Caco-2 (cell line): Measurements from ENCODE around the gene WWP2. TPM values are rescaled to one million over a fixed set of nuclear protein-coding genes. Genes with fewer than 3 reads are reported as not detected.

Source experiments
- Bru-seq: library from RNA; stranded (reverse); fragments of 400-500 nt; gene quantifications from one replicate; lab custom pipeline; 2021; lab: Mats Ljungman, UMichigan
- BruChase-seq, 2 experiments: library from RNA; stranded (reverse); fragments of 400-500 nt; gene quantifications; one replicate each; lab custom pipeline; 2021; lab: Mats Ljungman, UMichigan
- BruUV-seq: library from RNA; stranded (reverse); fragments of 400-500 nt; replicated peaks from 2 replicates; lab custom pipeline; 2021; lab: Mats Ljungman, UMichigan
- CTCF ChIA-PET: fragments of 300-600 bp; sonication (Branson Sonifier 250); formaldehyde crosslinking; loops from one replicate; lab custom pipeline; 2022; ENCODE audit warnings: antibody characterized with exemption; lab: Charles Lee
- POLR2A ChIA-PET: fragments of 300-600 bp; sonication (Branson Sonifier 250); formaldehyde crosslinking; loops from one replicate; lab custom pipeline; 2022; ENCODE audit warnings: antibody characterized with exemption; lab: Charles Lee
- DNase-seq, 2 experiments: peaks; one replicate each; pipeline versions ENCODE4 v3.0.0 to v3.0.0-alpha.2; 2020 to 2022
- H3K27me3 ChIP-seq: replicated peaks from 2 replicates; pipeline ENCODE4 v1.6.0; 2011; ENCODE audit warnings: low read length; ENCODE audit not compliant: control insufficient read depth, insufficient read depth
- H3K36me3 ChIP-seq: 2 replicates; pipeline ENCODE4 v1.5.1; 2011; ENCODE audit warnings: low read length; ENCODE audit not compliant: control insufficient read depth, insufficient read depth
- H3K4me1 ChIP-seq: fragments of 250-450 bp; sonication (Bioruptor Pico); 2 replicates; pipeline ENCODE4 v1.5.1; 2020; ENCODE audit warnings: mild to moderate bottlenecking
- H3K4me3 ChIP-seq: 2 replicates; pipeline ENCODE4 v1.5.1; 2011; ENCODE audit warnings: low read depth, mild to moderate bottlenecking, control low read depth, low read length
- H3K9me3 ChIP-seq: fragments of 250-450 bp; sonication (Bioruptor Pico); 2 replicates; pipeline ENCODE4 v1.5.1; 2020; ENCODE audit warnings: mild to moderate bottlenecking, moderate library complexity
- H3K27ac Mint-ChIP-seq: one replicate; pipeline ENCODE4 v1.8.0; 2022; ENCODE audit warnings: mixed read lengths; ENCODE audit not compliant: unreplicated experiment
- H3K27me3 Mint-ChIP-seq: one replicate; pipeline ENCODE4 v1.8.0; 2022; ENCODE audit warnings: mixed read lengths; ENCODE audit not compliant: insufficient read depth, unreplicated experiment
- H3K36me3 Mint-ChIP-seq: one replicate; pipeline ENCODE4 v1.8.0; 2022; ENCODE audit warnings: mild to moderate bottlenecking, mixed read lengths; ENCODE audit not compliant: insufficient read depth, unreplicated experiment
- H3K4me1 Mint-ChIP-seq: one replicate; pipeline ENCODE4 v1.8.0; 2022; ENCODE audit warnings: low read depth, mixed read lengths; ENCODE audit not compliant: unreplicated experiment
- H3K4me3 Mint-ChIP-seq: one replicate; pipeline ENCODE4 v1.8.0; 2022; ENCODE audit warnings: mild to moderate bottlenecking, moderate library complexity, mixed read lengths; ENCODE audit not compliant: unreplicated experiment
- H3K9me3 Mint-ChIP-seq: one replicate; pipeline ENCODE4 v1.8.0; 2022; ENCODE audit warnings: mixed read lengths; ENCODE audit not compliant: unreplicated experiment
- intact Hi-C: fragments of 100-400 bp; cut with micrococcal nuclease; formaldehyde crosslinking; loops from one replicate; pipeline ENCODE4 v1.10.0; 2022; ENCODE audit not compliant: unreplicated experiment
- long read RNA-seq: library from polyadenylated mRNA; stranded (forward); transcript quantifications from one replicate; pipeline ENCODE4 v2.0.0, GENCODE V29; 2022
- total RNA-seq: library from RNA; stranded (reverse); gene quantifications from 2 replicates; pipeline ENCODE4 v1.2.3, GENCODE V29; 2022
- TF ChIP-seq, protein P1 (sequence below), 2 experiments: fragments of 200-600 bp in 1 of 2; IDR thresholded peaks; 1 replicate in 1 of 2; 2 replicates in 1 of 2; pipeline versions ENCODE4 v1.5.1 to v1.8.0; 2011 to 2022; ENCODE audit warnings: antibody characterized with exemption in 1 of 2, control low read depth in 1 of 2, inconsistent platforms in 1 of 2, low read depth in 1 of 2, low read length in 1 of 2, mild to moderate bottlenecking in 1 of 2, moderate library complexity in 1 of 2; ENCODE audit not compliant: insufficient read depth in 1 of 2, severe bottlenecking in 1 of 2, unreplicated experiment in 1 of 2

The WWP2 gene
- total RNA-seq (39.7 and 43.9 TPM in 2 replicates), Bru-seq, nascent RNA (percentile 65 among the genes with signal in this experiment), BruChase-seq, experiment 1, labeled RNA remaining after a 2-hour chase (percentile 59 among the genes with signal in this experiment), BruChase-seq, experiment 2, labeled RNA remaining after a 6-hour chase (percentile 66 among the genes with signal in this experiment)
- long read RNA-seq, full-length matches to known transcripts = 16 of 61 reads
- long read RNA-seq, partial matches to known transcripts = 22 of 61 reads
- long read RNA-seq, other reads (novel, unspliced or antisense) = 23 of 61 reads

DNA sequence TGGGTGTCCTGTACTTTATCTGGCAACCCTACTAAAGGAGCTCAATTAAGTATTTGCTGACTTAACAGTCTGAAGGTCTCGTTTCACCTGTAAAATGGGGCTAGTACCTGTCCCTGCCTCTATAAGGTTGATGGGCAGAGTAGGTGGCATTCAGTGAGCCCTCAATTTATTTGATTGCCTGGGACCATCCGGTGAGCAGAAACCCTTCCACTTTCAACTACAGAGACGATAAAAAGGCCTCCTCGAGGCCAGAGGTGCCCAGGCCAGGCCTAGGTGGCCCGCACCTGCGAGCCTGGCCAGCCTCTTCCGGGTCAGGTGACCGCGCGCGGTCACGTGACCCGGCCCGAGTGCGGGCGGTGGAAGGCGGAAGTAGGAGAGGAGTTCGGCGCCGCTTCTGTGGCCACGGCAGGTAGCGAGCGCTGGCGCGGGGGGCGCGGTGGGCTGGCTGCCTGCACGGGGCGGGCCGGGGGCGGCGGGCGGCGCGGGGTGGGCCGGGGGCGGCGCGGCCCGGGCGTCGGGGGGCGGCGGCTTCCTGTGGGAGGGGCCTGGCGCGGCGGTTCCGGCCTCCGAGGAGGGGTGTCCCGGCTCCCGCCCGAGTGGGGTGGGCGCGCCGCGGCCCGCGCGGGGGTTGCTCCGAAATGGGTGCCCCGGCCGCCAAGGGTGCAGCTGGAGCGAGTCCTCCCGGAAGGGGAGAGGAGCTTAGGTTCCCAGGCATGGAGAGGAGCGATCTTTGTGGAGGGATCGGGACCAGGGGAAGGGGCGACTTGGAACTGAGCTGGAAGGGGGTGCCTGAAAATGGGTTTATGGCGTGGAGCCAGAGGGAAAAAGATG lies at the start of gene WWP2:
Gene WWP2 (plus strand): TSS at position 350 of the 831 bp plus-strand sequence. CDS start 24,679 bp downstream, outside the sequence.
- CTCF ChIA-PET = interaction anchor here (0.9 to 2.7 kb wide), 3 partner anchors 8 to 450 kb away, joined by 3 to 7 read pairs (median 6); partner anchors contain the start of gene NOB1
- Histone ChIP-seq H3K9me3 (no peaks in the 10 kb centered on the region), H3K36me3 (no peaks in the 10 kb centered on the region), H3K4me1 (peaks cover 10% of the 10 kb centered on the region; the same call in 1 of the 2 replicates), H3K4me3 (peak within 1 kb of the TSS; percentile 77), H3K27me3 (no peaks in the 10 kb centered on the region)
- Mint-ChIP-seq H3K4me3 (peak within 1 kb of the TSS; percentile 77), H3K36me3 (peaks cover 26% of the 10 kb centered on the region), H3K9me3 (peaks cover 8% of the 10 kb centered on the region), H3K27me3 (no peaks in the 10 kb centered on the region), H3K27ac (peak within 1 kb of the TSS; percentile 93), H3K4me1 (peaks cover 7% of the 10 kb centered on the region)
- no TSS peak for BruUV-seq
- TF ChIP-seq, protein P1, sequence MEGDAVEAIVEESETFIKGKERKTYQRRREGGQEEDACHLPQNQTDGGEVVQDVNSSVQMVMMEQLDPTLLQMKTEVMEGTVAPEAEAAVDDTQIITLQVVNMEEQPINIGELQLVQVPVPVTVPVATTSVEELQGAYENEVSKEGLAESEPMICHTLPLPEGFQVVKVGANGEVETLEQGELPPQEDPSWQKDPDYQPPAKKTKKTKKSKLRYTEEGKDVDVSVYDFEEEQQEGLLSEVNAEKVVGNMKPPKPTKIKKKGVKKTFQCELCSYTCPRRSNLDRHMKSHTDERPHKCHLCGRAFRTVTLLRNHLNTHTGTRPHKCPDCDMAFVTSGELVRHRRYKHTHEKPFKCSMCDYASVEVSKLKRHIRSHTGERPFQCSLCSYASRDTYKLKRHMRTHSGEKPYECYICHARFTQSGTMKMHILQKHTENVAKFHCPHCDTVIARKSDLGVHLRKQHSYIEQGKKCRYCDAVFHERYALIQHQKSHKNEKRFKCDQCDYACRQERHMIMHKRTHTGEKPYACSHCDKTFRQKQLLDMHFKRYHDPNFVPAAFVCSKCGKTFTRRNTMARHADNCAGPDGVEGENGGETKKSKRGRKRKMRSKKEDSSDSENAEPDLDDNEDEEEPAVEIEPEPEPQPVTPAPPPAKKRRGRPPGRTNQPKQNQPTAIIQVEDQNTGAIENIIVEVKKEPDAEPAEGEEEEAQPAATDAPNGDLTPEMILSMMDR (IDR thresholded peaks at IDR 0.05; ENCODE audit: insufficient read depth in 1 of 2, low read depth in 1 of 2, low read length in 1 of 2, severe bottlenecking in 1 of 2, unreplicated experiment in 1 of 2) = no peak
- intact Hi-C loops = no loop called here
- DNase-seq = peak; percentile 91
- POLR2A ChIA-PET = interaction anchor here (0.7 to 1.4 kb wide), 3 partner anchors 8 to 36 kb away, joined by 3 to 10 read pairs (median 4); partner anchors contain the start of genes NOB1 and NQO1

GRCh38 chr16:69712914-69713581 lies 49.1 kb upstream of the WWP2 start:
- Mint-ChIP-seq H3K9me3 (no peaks in the 10 kb centered on the region), H3K27ac (no peak overlapping the region), H3K4me3 (no peak overlapping the region), H3K4me1 (peaks cover 1% of the 10 kb centered on the region), H3K36me3 (peaks cover 91% of the 10 kb centered on the region), H3K27me3 (no peaks in the 10 kb centered on the region)
- TF ChIP-seq, protein P1 (IDR thresholded peaks at IDR 0.05; ENCODE audit: insufficient read depth in 1 of 2, low read depth in 1 of 2, low read length in 1 of 2, severe bottlenecking in 1 of 2, unreplicated experiment in 1 of 2) = no peak
- ChIA-PET POLR2A (interaction anchor here (0.5 kb wide), 1 partner anchor 21 kb away, joined by 9 read pairs; no protein-coding TSS in a partner anchor), CTCF (interaction anchor here (0.6 to 1.4 kb wide), 2 partner anchors 42 to 144 kb away, joined by 3 to 5 read pairs; partner anchors contain the start of gene NOB1)
- Histone ChIP-seq H3K4me3 (no peak overlapping the region), H3K27me3 (no peaks in the 10 kb centered on the region), H3K9me3 (no peaks in the 10 kb centered on the region), H3K36me3 (peaks cover 8% of the 10 kb centered on the region), H3K4me1 (no peaks in the 10 kb centered on the region)
- no peak for DNase-seq
- intact Hi-C loops = no loop called here
- BruUV-seq = no TSS peak
